Effector memory CD8-positive, alpha-beta T cell (primary cell): ENCODE results near the gene TMPRSS6.

Experiments
- ATAC-seq: fragments of 150-1000 bp; cut with Tn5 transposase; replicated peaks from 2 replicates; pipeline ENCODE4 v1.10.0; 2021; ENCODE audit warnings: mild to moderate bottlenecking, moderate library complexity
- DNase-seq, 3 experiments: peaks; one replicate each; pipeline ENCODE4 v3.0.0; 2021
- H3K27ac Mint-ChIP-seq, 2 donors: one replicate each; pipeline ENCODE4 v1.8.0; 2022; ENCODE audit warnings: mild to moderate bottlenecking in 2 of 2, mixed read lengths in 2 of 2, moderate library complexity in 2 of 2
- H3K27me3 Mint-ChIP-seq, 2 donors: one replicate each; pipeline ENCODE4 v1.8.0; 2022; ENCODE audit warnings: mixed read lengths in 2 of 2
- H3K36me3 Mint-ChIP-seq: one replicate; pipeline ENCODE4 v1.8.0; 2022; ENCODE audit warnings: mild to moderate bottlenecking, moderate library complexity, mixed read lengths; ENCODE audit not compliant: insufficient read depth
- H3K4me1 Mint-ChIP-seq, 2 donors: one replicate each; pipeline ENCODE4 v1.8.0; 2022; ENCODE audit warnings: low read depth in 2 of 2, mixed read lengths in 2 of 2
- H3K4me3 Mint-ChIP-seq, 2 donors: one replicate each; pipeline ENCODE4 v1.8.0; 2022; ENCODE audit warnings: mild to moderate bottlenecking in 2 of 2, mixed read lengths in 2 of 2, moderate library complexity in 2 of 2
- H3K9me3 Mint-ChIP-seq, 2 donors: one replicate each; pipeline ENCODE4 v1.8.0; 2022; ENCODE audit warnings: mixed read lengths in 2 of 2

TMPRSS6 gene

GRCh38 chr22:37036655-37037377, 72.7 kb downstream of the TMPRSS6 start:
- no peak overlapping the region for H3K27ac Mint-ChIP-seq
- H3K4me3 Mint-ChIP-seq: no peak overlapping the region
- H3K27me3 Mint-ChIP-seq: peaks cover 28 to 55% of the 10 kb centered on the region in 2 donors
- no peaks in the 10 kb centered on the region for H3K9me3 Mint-ChIP-seq
- H3K36me3 Mint-ChIP-seq: peaks cover 4% of the 10 kb centered on the region
- DNase-seq (no peak), ATAC-seq (no peak)
- H3K4me1 Mint-ChIP-seq: no peaks in the 10 kb centered on the region

GRCh38 chr22:37033605-37034430, 75.7 kb downstream of the TMPRSS6 start:
- Mint-ChIP-seq H3K4me3 (no peak overlapping the region), H3K27me3 (peaks cover 28 to 29% of the 10 kb centered on the region in 2 donors), H3K27ac (no peak overlapping the region), H3K36me3 (peaks cover 4% of the 10 kb centered on the region), H3K9me3 (no peaks in the 10 kb centered on the region), H3K4me1 (no peaks in the 10 kb centered on the region)
- no peak for DNase-seq
- no peak for ATAC-seq

- H3K4me3 Mint-ChIP-seq: no peak overlapping the region
- H3K9me3 Mint-ChIP-seq: no peaks in the 10 kb centered on the region
- peaks cover 27 to 28% of the 10 kb centered on the region in 2 donors for H3K27me3 Mint-ChIP-seq
- ATAC-seq: no peak
- no peak overlapping the region for H3K27ac Mint-ChIP-seq
- H3K4me1 Mint-ChIP-seq: no peaks in the 10 kb centered on the region
- no peak for DNase-seq
- peaks cover 4% of the 10 kb centered on the region for H3K36me3 Mint-ChIP-seq
Measured at GRCh38 chr22:37032535-37033460, 76.7 kb downstream of the TMPRSS6 start.

- Mint-ChIP-seq H3K36me3 (no peaks in the 10 kb centered on the region), H3K9me3 (no peaks in the 10 kb centered on the region), H3K4me1 (no peaks in the 10 kb centered on the region), H3K27me3 (peaks cover 21 to 22% of the 10 kb centered on the region in 2 donors), H3K27ac (no peak overlapping the region), H3K4me3 (no peak overlapping the region)
- ATAC-seq (no peak), DNase-seq (no peak)
Measured at GRCh38 chr22:37032134-37032534, 77.4 kb downstream of the TMPRSS6 start.

GRCh38 chr22:37030560-37031281, 78.8 kb downstream of the TMPRSS6 start:
- H3K4me3 Mint-ChIP-seq: no peak overlapping the region
- H3K36me3 Mint-ChIP-seq: no peaks in the 10 kb centered on the region
- no peaks in the 10 kb centered on the region for H3K4me1 Mint-ChIP-seq
- peaks cover 11% of the 10 kb centered on the region in 2 donors for H3K27me3 Mint-ChIP-seq
- no peak overlapping the region for H3K27ac Mint-ChIP-seq
- no peak for ATAC-seq
- H3K9me3 Mint-ChIP-seq: no peaks in the 10 kb centered on the region
- no peak for DNase-seq

- DNase-seq: no peak
- Mint-ChIP-seq H3K36me3 (no peaks in the 10 kb centered on the region), H3K4me3 (no peak overlapping the region), H3K27me3 (no peaks in the 10 kb centered on the region), H3K27ac (no peak overlapping the region), H3K9me3 (no peaks in the 10 kb centered on the region), H3K4me1 (peaks cover 4 to 6% of the 10 kb centered on the region in 2 donors)
- no peak for ATAC-seq
Measured at GRCh38 chr22:37028692-37029674, 80.5 kb downstream of the TMPRSS6 start.

- Mint-ChIP-seq H3K4me1 (peaks cover 4 to 6% of the 10 kb centered on the region in 2 donors), H3K9me3 (no peaks in the 10 kb centered on the region), H3K27me3 (no peaks in the 10 kb centered on the region), H3K36me3 (no peaks in the 10 kb centered on the region), H3K4me3 (no peak overlapping the region), H3K27ac (no peak overlapping the region)
- DNase-seq (no peak), ATAC-seq (no peak)
Measured at GRCh38 chr22:37027556-37027955, 82.0 kb downstream of the TMPRSS6 start.

GRCh38 chr22:37026325-37026724, 83.2 kb downstream of the TMPRSS6 start:
- Mint-ChIP-seq H3K27ac (no peak overlapping the region), H3K9me3 (no peaks in the 10 kb centered on the region), H3K4me1 (peaks cover 9 to 10% of the 10 kb centered on the region in 2 donors), H3K36me3 (no peaks in the 10 kb centered on the region), H3K4me3 (no peak overlapping the region), H3K27me3 (no peaks in the 10 kb centered on the region)
- no peak for ATAC-seq
- no peak for DNase-seq

- Mint-ChIP-seq H3K36me3 (no peaks in the 10 kb centered on the region), H3K4me1 (peaks cover 12 to 14% of the 10 kb centered on the region in 2 donors), H3K27ac (no peak overlapping the region), H3K4me3 (no peak overlapping the region), H3K9me3 (no peaks in the 10 kb centered on the region), H3K27me3 (no peaks in the 10 kb centered on the region)
- DNase-seq (no peak), ATAC-seq (no peak)
Measured at GRCh38 chr22:37025500-37026070, 83.9 kb downstream of the TMPRSS6 start.

GRCh38 chr22:37024339-37025157, 85.0 kb downstream of the TMPRSS6 start:
- no peak overlapping the region for H3K4me3 Mint-ChIP-seq
- no peaks in the 10 kb centered on the region for H3K27me3 Mint-ChIP-seq

GRCh38 chr22:37023743-37024338, 85.7 kb downstream of the TMPRSS6 start:
- ATAC-seq: no peak
- Mint-ChIP-seq H3K4me3 (no peak overlapping the region), H3K27me3 (no peaks in the 10 kb centered on the region), H3K4me1 (peaks cover 16 to 20% of the 10 kb centered on the region in 2 donors), H3K9me3 (no peaks in the 10 kb centered on the region), H3K36me3 (no peaks in the 10 kb centered on the region), H3K27ac (no peak overlapping the region)
- no peak for DNase-seq

More at GRCh38 chr22:37024339-37025157, 85.0 kb downstream of the TMPRSS6 start:
- H3K4me1 Mint-ChIP-seq: peaks cover 16 to 20% of the 10 kb centered on the region in 2 donors
- H3K27ac Mint-ChIP-seq: peak overlapping the region in 1 of 2 donors; percentile 58
- H3K9me3 Mint-ChIP-seq: no peaks in the 10 kb centered on the region
- no peaks in the 10 kb centered on the region for H3K36me3 Mint-ChIP-seq
- DNase-seq (no peak), ATAC-seq (no peak)
